Body of pancreas (tissue), 4 donors: ENCODE results near the gene ELF5.

Experiments
- CTCF ChIP-seq, 7 experiments: fragments of 450-650 bp in 4 of 7; fragments of 200-600 bp in 3 of 7; sonication (generic) in 3 of 7; IDR thresholded peaks; one replicate each; pipeline ENCODE4 v1.5.1; 2016 to 2019; ENCODE audit warnings: antibody characterized with exemption in 7 of 7
- POLR2A ChIP-seq, 3 donors: fragments of 450-650 bp; IDR thresholded peaks; one replicate each; pipeline ENCODE4 v1.6.1; 2016; ENCODE audit warnings: antibody characterized with exemption in 3 of 3, mild to moderate bottlenecking in 2 of 3

- TF ChIP-seq CTCF (IDR thresholded peaks at IDR 0.05) (no peak), POLR2A (IDR thresholded peaks at IDR 0.05) (no peak)
Observed at GRCh38 chr11:34542089-34542488, 28.5 kb upstream of the ELF5 start.
